HG03558 (cell line): ENCODE data around the gene TBC1D17.

Experiments
- ATAC-seq: cut with Tn5 transposase; IDR thresholded peaks from one replicate; pipeline ENCODE4 v1.9.1; 2021; ENCODE audit warnings: moderate number of reproducible peaks; ENCODE audit not compliant: unreplicated experiment; ENCODE audit errors: extremely low read depth

TBC1D17 gene

DNA sequence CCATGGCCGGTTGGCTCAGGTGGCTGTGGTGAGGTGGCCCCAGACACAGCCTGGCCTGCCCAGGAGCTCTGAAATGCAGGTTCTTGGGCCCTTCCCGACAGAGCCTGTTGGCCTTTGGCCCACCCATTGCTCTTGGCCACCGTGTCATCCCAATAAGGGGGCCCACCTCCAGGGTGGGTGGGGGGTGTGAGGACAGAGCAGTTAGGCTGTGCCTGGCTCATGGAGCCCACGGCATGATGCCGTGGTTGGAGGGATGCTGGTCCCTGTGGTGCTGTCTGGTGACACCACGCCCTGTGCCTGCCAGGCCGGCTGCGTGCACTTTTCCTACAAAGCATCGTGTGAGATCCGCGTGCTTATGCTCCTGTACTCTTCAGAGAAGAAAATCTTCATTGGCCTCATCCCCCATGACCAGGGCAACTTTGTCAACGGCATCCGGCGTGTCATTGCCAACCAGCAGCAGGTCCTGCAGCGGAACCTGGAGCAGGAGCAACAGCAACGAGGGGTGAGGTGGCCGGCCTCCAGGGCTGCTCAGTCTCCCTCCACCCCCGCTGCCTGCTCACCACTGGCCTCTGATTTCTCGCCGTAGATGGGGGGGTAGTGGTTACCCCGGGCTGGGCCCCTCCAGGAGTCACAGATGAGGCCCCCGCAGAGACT, 17.7 kb upstream of the TBC1D17 start:
- no peak for ATAC-seq

DNA sequence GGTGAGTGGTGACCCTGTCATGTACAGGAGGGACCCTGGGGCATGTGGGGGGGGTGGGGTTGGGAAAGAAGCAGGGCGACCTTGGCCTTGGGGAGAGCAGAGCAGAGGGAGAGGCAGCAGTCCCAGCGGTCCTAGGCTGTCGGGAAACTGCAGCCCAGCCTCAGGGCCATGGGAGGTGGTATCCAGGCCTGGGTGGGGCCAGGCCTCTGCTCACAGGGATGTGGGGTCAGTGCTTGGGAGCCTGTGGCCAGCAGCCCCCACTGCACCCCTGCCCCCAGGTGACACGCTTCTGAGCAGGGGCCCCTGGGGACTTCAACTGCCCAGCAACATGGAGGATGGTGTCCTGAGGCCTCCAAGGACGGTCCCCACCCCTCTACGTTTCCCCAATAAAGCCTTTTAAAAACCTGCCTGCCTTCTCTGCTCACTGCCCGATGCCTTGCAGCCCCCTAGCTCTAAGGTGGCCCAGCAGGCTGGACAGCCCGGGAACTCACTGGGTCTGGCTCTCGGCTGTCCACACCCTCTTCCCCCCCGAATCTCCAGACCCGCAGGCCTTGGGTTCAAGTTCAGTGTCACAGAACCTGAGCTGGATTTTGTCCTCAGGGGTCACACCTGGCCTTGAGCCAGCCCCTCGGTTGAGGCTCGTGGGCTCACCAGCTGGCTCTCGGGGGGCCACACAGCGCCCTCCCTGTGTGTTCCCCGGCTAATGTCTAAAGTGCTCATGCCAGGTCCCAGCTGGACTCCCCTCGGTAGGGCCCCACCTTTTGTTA, 17.0 kb upstream of the TBC1D17 start:
- no peak for ATAC-seq

DNA sequence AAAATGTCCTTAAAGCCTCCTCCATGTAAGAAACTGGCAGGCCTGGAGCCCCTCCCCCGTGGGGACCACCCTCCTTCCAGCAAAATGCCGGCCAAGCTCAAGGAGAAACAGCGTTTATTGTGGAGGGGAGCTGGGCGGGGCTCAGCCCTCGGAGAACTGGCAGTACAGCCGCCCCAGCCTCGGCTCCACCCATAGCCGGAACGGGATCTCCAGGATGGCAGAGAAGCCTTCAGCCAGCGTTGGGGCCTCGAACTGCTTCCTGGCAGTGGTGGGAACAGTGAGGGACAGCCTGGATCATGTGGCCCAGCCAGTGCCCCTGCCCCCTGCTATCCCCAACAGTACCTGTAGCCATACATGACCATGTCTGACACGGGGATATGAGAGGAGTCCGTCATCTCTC, 16.4 kb upstream of the TBC1D17 start:
- no peak for ATAC-seq

DNA sequence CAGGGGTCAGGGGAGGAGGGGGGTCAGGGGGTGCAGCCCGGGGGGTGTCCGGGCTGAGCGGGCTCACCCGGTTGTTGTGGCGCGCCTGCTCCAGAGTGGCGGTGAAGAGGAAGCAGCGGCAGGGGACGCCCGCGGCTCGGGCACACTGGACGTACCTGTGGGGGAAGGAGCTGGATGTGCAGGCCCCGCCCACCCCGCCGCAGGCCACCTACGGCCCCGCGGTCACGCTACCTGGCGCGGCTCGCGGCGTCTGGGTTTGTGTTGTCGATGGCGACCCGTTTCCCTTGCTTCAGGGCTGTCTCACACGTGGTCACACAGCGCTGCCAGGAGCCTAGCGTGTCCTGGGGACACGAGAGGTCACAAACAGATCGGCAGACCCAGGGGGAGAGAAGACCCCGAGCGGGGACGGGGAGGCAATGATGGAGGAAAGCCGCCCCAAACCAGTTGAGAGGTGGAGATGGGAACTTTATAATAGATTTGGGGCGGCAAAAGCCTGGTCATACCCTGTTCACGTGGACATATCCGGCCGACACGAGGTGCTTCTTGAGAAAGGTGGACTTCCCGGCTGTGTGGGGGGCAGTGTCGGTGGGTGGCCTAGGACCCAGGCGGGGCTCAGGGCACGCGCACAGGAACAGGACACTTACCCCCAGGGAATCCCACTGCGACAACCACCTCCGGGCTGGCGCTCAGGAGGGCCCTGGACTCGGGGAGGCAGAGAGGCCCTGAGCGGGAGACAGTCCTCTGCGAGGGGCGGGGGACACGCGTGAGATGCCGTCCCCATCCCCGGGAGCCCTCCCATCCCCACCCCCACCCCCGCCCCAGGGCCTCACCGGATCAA, 15.7 kb upstream of the TBC1D17 start:
- ATAC-seq = no peak

DNA sequence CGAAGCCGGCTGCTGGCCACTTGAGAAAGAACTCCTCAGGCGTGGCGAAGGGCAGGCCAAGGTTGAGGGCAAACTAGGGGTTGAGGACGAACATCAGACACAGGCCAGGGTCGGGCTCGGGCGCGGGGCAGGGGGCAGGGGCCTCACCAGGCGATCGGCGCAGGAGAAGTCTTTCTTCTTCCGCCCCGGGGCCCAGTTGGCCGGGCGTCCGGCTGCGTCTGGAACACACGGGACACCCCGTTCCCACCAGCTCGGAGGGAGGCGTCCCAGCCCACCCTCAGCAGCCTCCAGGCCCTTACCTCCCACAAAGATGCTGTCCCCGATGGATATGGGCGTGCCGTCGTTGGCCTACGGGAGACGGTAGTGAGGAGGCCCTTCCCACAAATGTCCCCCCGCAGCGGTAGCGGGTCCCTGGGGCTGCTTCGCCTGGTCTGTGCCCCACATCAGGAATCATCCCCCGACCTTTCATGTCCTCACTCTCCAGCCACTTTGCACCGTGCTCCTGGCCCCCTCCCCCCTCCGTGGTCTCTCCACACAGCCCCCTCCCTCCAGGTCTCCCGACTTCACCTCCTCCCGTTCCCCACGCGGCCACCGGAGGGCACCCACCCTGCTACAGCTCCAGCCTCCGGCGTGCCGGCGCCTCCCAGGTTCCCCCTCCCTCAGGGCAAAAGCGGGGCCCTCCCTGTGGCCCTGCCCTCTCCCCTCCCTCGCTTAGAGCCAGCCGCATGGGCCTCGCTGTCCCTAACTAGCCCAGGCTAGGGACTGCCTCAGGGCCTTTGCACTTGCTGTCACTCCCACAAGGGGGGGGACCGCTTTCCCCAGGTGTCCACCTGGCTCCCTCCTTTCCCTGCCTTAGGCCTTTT, 14.9 kb upstream of the TBC1D17 start:
- ATAC-seq = no peak

DNA sequence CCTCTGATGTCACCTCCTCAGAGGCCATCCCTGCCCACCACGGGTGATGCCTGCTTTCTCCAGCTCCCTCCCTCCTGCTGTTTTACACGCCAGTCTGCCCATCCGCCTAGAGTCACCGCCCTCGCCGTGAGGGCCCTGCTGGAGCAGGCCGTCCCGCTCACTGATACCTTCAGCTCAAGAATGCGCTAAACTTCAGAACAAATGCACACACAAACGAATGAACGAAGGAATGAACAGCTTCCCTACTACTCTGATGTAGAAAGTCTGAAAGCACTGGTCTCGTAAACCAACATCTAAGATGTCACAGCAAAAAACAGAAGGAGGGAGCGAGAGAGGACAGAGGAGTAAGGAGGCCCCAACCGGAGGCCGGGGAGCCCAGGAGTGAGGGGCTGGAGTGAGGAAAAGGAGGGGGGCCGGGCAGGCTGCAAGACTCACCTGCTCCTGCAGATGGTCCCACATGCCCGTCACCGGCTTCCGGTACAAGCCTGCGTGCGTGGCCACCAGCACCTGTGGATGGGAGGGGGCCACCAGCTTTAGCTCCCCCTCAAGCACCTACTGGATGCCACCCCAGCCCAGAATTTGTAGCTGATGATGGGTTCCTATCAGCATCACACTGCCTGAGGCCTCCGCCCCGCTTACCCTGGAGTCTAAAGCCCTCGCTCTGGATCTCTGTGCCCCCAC, 14.1 kb upstream of the TBC1D17 start:
- no peak for ATAC-seq

DNA sequence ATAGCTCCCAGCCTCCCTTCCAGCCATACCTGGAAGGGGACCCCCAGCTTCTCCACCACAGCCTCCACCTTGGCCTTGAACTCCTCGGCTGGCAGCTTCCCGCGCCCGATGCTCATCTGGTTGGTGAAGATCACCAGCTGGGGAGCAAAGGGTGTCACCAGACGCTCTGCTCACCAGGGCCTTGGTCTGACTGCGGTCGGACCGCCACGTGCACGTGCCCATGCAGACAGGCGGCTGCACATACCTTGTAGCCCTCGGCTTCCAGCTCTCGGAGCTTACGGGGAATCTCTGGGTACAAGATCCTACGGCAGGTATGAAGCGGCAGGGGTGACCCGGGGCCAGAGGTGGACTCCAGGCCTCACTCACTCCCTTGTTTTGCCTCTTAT, 13.6 kb upstream of the TBC1D17 start:
- ATAC-seq = no peak

DNA sequence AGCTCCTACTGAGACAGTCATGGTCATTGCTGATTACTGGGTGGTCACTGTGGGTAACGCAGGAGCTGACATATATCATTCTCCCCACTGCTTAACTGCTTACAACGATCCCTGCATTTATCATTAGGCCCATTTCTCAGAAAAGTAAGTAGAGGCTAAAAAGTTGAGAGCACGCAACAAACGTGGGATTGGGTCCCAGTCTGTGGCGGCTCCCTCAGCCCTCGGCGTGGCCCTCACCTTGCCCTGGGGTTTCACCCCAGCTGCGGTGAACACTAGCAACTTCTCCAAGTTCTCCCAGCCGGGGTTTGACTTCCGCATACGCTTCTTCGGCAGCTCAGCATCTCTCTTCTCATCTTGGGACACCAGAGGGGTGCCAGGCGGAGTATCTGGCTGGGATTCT, 12.6 kb upstream of the TBC1D17 start:
- ATAC-seq = no peak

DNA sequence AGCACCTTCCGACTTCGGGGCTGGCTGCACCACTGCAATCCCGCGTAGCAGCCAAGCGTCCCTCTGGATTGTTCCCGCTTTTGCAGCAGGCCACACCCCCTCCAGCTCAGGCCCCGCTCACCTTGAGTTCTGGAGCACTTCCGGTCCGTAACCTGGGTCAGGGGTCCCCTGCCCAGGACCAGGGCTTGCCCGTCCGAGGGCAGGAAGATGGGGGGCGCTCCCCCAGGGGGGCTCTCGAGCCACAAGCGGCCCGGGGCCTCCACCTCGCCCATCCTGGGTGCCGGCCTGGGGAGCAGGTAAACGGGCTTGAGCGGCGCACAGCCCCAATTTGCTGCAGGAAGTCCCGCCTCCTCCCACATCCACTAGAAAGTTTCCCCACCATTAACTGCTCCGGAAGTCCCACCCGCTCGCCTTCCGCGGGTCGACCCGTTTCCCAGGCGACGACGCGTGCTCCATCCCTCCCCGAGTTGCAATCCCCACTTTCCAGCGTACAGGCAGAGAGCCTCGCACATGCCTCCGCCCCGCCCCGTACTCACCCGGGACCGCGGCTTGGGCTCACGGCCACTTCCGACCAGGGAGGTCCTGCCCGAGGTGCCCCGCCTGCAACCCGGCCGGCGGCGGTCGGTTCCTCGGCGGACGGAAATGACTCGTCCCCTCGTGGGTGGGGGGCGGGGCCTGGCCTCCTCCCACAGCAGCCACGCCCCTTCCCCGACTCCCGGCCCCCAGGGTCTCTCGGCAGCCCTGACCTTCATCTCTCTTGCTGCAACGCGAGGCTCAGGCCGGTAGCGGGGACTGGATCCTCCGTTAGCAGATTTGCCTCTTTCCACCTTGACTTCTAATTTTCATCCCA, 10.3 kb upstream of the TBC1D17 start, which contains the start of gene PNKP:
PNKP (minus strand) TSS at position 644 of the 850 bp plus-strand sequence; CDS start at position 272, 372 bp downstream.
- ATAC-seq = no peak

DNA sequence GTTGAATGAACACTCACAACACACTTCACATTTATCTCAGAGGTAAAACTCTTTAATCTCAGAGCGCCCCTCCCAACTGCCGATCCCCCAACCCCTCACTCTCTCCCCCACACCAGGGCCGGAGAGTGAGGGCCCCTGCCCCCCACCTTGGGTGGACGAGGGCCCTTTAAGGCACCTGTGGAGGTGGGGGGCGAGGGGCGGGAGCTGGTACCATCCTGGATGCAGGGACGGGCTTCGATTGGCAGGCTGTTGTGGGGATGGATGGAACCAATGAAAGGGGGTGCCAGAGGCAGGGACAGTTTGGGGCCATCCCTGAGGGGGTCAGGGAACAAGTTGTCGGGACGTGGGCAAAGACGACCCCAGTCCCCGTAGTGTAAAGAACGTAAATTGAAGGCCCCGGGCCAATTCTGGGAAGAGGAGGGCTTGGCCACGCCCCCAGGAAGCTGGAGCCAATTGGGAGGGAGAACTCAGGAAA, 8.5 kb upstream of the TBC1D17 start:
- ATAC-seq = no peak

DNA sequence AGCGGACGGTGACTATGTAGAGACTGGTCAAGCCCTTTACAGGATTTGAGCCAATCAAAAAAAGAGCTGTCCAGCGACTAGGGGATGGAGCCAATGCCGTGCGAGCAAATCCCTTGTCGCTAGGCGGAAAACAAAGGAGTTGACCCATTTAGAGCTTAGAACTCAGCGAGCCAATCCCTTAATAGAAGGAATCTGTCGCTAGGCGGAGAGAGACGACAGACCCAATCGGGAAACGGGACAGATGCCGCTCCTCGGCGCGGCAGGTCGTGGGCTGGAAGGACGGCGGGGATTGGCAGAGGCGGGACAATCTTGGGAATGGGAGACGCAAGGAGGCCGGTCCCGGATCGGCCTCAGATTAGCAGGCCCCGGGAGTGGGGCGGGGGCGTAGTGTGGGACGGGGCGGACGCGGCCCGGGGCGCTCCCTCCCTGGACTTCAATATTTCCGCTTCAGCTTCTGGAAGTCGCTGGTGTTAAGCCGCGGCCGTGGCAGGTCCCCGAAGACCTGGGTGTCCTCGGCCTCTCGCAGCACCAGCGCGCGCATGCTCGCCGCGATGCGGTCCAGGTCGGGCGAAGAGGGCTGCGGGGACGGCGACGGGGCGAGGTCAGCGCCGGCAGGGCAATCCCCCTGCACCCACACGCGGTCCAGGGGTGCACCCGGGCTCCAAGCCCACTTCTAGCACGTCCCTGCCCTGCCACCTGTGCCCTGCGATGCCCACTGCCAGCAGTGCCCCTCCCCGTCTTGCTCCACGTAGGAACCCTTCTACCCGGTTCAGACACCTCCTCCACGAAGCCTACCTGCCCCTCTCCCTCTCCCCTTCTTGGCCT, 7.8 kb upstream of the TBC1D17 start:
- no peak for ATAC-seq

DNA sequence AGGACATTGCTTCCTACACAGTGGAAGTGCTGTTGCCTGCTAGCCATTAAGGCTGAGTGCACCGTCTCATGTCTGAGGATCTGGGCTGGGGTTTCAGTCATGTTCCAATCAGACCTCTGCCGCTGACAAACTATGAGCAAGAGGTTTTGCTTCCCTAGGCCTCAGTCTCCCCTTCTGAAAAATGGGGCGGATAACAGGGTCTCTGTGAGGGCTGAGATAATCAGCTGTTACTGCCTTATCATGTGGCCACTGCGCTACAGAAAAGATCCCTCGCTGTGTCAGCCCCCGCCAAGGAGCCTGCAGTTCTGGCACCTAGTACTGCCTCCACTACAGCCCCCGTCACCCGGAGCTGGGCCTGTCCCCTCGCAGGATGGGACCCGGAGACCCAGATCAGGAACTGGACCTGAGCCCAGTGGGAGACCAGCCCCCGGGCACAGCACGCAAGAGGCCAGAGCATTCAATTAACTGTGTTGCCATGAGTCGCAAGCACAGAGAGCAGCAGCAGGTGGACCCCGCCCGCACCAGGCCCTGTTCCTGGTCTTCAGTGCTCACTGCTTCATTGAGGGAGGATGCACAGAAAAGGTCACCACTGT, 7.1 kb upstream of the TBC1D17 start:
- ATAC-seq = no peak

DNA sequence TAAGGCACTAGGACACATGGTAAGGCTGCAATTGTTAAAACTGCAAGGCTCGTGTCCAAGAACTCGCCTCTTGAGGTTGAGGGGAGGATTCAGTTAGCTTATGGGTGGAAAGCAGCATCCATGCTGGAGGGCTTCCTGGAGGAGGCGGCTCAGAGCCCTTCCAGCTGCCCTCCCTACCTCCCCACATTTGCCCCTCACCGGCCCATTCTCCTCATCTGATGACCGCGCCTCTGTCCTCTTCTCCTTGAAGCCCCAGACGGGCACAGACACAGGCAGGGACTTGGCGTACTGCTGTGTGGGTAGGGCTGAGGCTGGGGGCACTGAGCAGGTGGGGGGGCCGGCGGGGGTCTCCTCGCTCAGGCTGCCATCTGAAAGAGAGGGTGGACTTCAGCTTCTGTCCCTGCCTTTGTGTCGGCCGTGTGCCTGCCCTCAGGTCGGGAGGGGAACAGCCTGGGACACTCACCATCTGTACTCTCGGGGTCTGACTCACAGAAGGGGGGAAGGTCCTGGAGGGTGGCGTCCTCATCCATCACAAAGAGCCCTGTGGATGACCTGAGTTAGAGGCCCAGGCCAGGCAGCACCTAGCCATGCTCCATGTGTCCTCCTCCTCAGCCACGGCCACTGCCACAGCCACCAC, 6.0 kb upstream of the TBC1D17 start:
- no peak for ATAC-seq

DNA sequence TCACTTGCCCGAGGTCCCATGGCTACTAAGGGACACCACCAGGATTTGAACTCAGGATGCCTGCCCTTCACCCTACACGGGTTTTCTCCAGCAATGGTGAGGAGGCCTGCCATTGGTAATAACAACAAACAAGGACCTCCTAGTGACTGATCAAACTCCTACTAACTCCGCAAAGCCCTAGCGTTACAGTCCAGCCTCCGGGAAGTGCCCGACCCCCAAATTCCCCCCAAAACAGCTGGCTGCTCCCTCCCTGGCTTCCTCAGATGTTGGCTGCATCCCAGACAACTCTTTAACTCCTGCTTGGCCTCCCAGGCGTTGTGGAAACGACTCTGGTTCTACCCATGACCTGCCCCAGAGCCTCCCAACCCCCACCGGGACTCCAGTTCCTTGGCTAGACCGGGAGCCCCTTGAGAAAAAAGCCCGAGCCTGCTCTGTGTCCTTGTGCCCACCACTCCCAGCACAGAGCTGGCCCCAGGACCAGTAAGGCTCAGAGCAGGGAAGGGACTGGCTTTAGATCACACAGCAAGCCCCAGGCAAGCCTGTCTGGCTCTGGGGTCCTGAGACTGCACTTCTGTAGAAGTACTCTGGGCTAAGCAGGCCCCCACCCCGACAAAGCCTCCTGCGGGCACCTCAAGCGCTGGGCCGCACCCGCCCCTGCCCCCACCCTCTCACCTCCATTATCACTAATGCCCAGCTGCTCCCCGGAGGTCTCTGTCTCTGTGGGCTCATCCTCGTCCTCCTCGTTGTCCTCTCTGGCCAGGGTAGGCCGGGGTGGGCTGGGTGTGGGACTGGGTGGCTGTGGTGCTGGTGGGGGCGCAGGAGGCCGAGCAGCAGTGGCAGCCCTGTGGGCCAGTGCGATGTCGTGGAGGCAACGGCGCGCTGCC, 5.0 kb upstream of the TBC1D17 start:
- ATAC-seq = no peak

DNA sequence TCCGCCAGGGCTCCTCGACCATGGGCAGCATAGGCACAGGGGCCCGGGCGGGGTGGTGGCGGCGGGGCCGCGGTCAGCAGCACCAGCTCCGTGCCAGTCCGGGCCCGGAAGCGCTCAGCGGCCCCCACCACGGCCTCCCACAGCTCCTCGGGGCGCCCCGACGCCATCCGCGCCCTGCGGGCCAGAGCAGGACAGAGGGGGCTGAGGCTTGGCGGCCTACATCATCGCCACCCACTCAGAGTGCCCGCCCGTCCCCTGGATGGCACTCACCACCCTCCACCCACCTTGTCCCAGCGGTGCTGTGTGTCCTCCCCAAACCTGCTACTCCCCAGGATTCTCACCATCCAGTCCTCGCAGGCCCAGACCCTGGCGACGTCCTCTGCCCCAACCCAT, 4.4 kb upstream of the TBC1D17 start:
- ATAC-seq = no peak

DNA sequence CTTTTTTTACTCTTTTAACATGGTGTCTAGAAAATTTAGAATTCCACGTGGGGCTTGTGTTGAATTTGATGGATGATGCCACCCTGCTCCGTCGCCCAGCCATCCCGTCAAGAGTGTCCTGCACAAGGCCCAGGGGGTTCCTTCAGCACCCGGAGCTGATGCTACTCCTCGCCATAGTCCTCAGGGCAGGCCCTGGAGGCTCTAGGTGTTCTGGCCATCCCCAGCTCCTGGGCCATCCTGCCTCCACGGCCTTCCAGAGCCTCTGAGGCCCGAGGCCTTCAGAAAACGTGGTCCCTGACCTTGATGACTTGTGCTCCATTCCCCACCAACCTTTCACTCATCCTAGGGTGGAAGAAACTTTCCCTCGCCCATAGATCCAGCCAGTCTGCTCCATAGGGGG, 3.7 kb upstream of the TBC1D17 start:
- no peak for ATAC-seq
